GM18505 (cell line): ENCODE data around the gene SAMM50.

Experiments
- ATAC-seq: cut with Tn5 transposase; IDR thresholded peaks from one replicate; pipeline ENCODE4 v1.9.1; 2021; ENCODE audit not compliant: unreplicated experiment
- POLR2A ChIP-seq: IDR thresholded peaks from 4 replicates; pipeline ENCODE4 v1.6.1; 2011; ENCODE audit warnings: borderline replicate concordance; ENCODE audit not compliant: insufficient read depth, insufficient read length; ENCODE audit errors: extremely low read depth

SAMM50 gene

DNA sequence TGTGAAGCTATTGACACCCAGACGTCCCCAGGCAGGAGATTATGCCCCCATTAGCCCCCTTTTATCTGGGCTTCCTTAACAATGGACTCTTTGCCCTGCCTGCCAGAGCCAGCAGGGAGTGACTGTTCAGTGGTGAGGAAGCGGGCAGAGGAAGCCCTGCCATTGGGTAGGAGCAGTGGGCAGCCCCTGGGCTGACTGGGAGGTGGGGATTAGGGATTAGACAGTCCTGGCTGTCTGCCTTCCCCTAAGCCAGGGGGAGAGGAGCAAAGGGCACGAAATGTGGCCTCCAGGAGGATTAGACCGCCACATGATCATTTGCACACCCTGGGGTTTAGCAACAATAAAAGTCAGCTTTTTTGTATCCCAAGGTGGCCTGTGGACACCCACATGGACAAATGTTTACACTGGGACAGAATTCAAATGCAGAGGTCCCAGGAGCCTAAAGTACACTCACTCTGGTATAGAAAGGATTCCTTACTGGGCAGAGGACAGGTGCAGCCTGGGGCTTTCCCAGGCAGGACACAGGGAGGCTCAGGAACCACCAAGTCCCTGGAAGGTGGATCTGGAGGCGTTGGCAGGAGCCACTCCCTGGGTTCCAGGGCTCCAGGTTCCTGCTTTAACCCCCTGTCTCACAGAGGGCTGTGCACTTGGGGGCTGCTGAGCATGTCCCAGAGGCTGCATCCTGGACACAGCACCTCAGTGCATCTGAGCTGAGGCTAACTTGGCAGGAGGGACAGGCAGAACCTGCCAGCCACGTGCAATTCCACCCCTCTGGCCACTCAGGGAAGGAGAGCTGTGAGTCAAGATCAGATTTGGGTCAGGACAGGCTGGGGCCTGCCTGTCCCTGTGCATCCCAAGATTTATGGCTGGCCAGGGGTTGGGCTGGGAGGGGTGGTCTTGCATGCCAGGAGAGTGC is 29.6 kb upstream of the SAMM50 start:
- no peak for ATAC-seq
- TF ChIP-seq POLR2A = no peak

DNA sequence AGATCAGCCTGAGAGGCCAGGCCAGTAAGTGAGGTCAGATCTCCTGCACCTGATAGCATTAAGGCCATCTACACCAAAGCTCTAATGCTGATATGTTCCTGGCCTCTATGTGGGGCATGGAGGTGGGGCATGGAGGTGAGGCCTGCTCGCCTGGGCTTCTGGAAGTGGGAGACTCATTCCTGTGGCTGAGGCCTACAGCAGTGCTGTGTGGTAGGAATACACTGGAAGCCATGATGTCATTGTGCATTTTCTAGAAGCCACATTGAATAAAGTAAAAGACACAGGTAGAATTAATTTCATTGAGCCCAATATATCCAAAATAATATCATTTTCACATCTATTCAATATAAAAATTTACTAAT is 28.9 kb upstream of the SAMM50 start:
- no peak for ATAC-seq
- no peak for TF ChIP-seq POLR2A

DNA sequence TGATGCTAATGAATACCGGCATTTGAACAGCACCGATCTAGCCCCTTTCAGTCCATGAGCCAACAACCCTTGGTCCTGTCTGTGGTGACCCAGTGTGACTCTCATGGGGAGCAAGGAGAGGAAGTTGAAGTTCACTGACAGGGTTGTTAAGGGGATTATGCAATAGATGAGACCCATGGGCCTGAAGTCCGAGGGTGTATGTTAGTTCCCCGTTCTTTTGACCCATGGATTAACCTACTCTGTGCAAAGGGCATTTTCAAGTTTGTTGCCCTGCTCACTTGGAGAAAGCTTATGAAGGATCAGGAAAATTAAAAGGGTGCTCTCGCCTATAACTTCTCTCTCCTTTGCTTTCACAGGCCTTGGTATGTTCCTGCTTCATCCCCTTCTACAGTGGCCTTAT is 26.8 kb upstream of the SAMM50 start:
- no peak for ATAC-seq
- no peak for TF ChIP-seq POLR2A

DNA sequence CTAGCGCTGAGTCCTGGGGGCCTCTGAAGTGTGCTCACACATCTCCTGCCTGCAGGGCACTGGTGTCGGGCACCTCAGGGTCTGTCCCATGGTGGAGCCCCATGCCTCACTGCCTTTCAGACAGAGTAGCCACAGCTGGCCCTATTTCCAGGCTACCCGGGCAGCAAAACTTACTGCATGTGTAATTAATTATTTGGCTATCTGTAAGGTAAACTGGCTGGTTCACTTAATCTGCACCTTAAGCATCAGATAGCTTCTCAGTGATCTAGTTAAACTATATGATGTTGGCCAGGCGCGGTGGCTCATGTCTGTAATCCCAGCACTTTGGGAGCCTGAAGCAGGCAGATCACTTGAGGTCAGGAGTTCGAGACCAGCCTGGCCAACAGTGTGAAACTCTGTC is 26.3 kb upstream of the SAMM50 start:
- no peak for TF ChIP-seq POLR2A
- no peak for ATAC-seq

DNA sequence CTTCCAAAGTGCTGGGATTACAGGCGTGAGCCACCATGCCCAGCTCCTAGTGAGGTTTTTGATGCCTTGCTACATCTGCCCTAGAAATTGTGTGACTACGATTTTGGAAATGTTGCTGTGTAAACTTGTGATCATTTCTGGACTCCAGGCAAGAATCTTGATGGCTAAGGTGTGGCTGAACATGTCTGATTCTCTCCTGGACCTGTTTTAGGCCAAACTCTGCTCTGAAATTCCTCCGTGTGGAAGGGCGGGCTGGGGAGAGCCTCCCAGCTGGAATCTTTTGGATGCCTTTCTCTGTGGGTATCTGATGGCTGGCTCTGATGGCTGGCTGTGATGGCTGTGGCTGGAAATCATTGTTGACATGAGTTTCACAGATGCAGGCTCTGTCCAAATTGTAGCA is 23.5 kb upstream of the SAMM50 start:
- no peak for TF ChIP-seq POLR2A
- ATAC-seq = no peak

DNA sequence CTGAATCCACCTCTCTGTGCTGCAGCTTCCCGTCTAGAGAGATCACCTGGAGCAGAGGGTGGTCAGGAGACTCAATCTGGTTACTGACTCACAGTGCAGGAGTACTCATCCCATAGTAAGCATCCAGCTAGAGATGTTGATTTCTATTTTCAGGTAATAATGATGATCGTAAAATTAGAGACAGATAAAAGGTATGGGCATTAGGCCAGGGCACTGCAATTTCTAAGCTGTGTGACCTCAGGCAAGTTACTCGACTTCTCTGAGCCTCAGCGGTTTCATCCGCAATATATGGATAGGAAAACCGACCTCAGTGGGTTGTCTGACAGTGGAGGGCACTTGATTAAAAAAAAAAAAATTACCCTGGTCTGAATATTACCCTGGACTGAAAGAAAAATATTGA is 13.8 kb upstream of the SAMM50 start:
- no peak for TF ChIP-seq POLR2A
- ATAC-seq = no peak

DNA sequence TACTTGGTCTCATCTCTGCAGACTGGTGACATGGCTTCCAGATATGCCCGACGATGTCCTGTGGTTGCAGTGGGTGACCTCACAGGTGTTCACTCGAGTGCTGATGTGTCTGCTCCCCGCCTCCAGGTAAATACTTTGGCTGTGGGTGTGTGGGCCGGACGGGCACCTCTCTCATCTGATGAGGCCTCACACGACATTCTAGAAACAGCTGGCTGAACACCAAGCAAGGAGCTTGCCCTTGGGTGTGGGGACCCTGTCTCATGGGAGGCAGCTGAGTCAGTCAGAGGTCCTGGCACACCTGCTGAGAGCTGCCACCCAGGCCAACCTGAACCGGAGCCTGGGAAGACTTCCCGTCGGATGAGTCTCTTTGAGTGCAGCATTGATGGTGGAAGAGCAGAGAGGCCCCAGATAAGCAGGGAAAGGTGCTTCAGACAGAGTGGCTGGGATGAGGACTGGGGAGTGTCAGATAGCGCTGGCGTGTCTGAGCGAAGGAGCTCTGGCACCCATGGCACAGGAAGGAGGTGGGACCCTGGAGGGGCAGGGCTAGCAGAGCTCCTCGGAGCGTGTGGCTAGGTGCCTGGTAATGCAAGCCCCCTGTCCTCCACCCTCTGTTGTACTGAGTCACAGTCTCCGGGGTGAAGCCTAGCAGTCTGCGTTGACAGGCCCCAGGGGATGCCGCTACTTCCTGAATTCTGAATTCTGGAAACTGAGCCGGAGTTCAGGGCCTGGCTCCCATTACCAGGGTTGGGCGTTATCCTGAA is 10.4 kb upstream of the SAMM50 start:
- no peak for ATAC-seq
- TF ChIP-seq POLR2A = no peak

DNA sequence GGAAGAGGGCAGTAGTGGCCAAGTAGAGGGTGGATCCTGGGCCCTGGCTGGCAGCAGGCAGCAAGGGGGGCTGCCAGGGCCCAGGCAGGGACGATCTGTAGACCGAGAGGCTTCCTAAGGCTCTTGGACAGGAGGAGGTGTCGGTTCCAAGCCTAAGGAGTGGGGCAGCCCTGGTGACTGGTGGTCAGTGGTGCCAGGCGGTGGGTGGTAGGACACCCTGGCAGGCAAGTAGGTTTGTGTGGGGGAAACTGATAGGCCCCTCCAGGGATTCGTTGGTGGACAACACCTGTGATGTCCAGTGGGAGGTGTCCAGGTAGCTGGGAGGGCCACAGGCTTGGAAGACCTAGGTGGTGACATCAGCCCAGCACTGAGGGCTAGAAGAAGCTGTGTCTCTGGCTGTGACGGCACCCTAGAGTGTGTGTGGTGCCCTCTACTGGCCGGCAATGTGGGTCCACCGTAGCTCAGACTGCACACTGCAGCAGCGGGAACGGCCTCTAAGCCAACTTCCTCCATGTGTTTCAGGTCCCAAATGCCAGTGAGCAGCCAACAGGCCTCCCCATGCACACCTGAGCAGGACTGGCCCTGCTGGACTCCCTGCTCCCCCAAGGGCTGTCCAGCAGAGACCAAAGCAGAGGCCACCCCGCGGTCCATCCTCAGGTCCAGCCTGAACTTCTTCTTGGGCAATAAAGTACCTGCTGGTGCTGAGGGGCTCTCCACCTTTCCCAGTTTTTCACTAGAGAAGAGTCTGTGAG is 9.4 kb upstream of the SAMM50 start:
- no peak for ATAC-seq
- no peak for TF ChIP-seq POLR2A

DNA sequence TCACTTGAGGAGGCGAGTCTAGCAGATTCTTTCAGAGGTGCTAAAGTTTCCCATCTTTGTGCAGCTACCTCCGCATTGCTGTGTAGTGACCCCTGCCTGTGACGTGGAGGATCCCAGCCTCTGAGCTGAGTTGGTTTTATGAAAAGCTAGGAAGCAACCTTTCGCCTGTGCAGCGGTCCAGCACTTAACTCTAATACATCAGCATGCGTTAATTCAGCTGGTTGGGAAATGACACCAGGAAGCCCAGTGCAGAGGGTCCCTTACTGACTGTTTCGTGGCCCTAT is 8.9 kb upstream of the SAMM50 start:
- no peak for TF ChIP-seq POLR2A
- ATAC-seq = no peak

DNA sequence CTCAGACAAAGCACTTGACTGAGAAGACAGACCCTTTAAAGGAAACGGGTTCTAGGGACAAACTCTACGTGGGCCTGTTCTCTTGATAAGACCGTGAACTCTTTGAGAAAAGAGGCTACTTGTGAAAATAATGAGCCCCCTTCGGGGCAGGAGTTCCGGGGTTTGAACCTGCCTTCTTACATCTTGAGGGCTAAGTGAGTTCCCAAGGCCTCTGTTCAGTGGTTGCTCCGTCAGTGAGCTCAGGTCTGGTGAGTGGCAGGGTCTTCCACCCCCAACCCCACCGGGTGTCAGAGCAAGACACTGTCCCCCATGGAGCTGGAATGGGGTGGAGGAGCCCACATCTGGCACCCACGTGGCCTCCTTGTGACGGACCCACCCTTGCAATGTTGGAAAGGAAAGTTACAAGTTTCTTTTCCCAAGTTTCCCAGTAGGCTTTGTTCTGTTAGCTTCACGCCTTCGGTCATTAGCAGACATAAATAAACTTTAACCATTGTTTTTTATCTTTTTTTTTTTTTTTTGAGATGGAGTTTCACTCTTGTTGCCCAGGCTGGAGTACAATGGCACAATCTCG is 6.3 kb upstream of the SAMM50 start:
- no peak for ATAC-seq
- TF ChIP-seq POLR2A = no peak

DNA sequence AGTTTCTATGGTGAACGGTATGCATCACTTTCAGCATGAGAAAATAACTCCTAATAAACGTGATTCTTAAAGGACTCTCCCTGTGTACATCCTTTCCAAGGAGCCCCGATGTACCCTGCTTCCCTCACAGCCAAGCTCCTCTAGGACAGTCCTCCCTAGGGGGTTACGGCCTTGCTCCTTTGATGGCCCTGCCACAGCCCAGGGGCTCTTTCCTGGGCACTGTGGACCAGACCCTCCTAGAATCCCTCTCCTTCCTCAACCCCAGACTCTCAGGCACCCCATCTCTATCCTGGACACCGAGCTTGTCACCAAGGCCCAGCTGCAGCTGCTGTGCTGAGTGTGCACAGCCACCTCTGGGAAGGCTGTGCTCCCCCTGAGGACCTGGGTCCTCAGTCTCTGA is 3.9 kb upstream of the SAMM50 start:
- TF ChIP-seq POLR2A = no peak

DNA sequence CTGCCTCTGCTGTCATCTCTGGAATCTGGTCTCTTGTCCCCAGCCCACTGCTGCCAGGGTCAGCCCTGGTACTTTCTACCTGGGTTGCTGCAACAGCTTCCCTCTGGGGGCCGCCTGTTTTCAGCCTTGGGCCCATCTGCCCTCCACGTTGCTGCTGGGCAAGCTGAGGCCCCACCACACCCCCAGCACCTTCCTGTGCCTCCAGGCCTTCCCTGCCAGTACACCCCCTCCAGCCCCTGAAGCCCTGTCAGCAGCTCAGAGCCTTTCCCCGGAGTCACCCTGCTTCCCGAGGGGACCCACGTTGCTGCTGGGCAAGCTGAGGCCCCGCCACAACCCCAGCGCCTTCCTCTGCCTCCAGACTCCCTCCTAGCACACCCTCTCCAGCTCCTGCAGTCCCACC is 3.3 kb upstream of the SAMM50 start:
- no peak for ATAC-seq
- TF ChIP-seq POLR2A = no peak

More for the DNA sequence above, 3.9 kb upstream of the SAMM50 start:
- no peak for ATAC-seq
